Stimulated activated effector memory CD8-positive, alpha-beta T cell treated with anti-CD3 and anti-CD28 coated beads, Interleukin-12 subunit alpha, Interleukin-12 subunit beta, amount 100 ng/mL, for 72 hours (primary cell): Measurements from ENCODE around the gene ANKRD37.
"Not testable (repeated sequence)": the region's sequence is repeated elsewhere in the genome, so short reads cannot be mapped to it uniquely, and the experiment has no call there.

Source experiments
- ATAC-seq: fragments of 150-1000 bp; cut with Tn5 transposase; 2 replicates; pipeline ENCODE4 v1.10.0; 2021
- DNase-seq, 2 donors: peaks; one replicate each; pipeline ENCODE4 v3.0.0; 2021 to 2022; ENCODE audit warnings: low spot score in 2 of 2
- H3K27ac Mint-ChIP-seq: one replicate; pipeline ENCODE4 v1.8.0; 2022; ENCODE audit warnings: mild to moderate bottlenecking, mixed read lengths
- H3K36me3 Mint-ChIP-seq: one replicate; pipeline ENCODE4 v1.8.0; 2022; ENCODE audit warnings: mild to moderate bottlenecking, mixed read lengths
- H3K4me1 Mint-ChIP-seq: one replicate; pipeline ENCODE4 v1.8.0; 2022; ENCODE audit warnings: mixed read lengths
- H3K4me3 Mint-ChIP-seq: one replicate; pipeline ENCODE4 v1.8.0; 2022; ENCODE audit warnings: mild to moderate bottlenecking, mixed read lengths
- H3K9me3 Mint-ChIP-seq: one replicate; pipeline ENCODE4 v1.8.0; 2022; ENCODE audit warnings: mixed read lengths

Gene ANKRD37

GRCh38 chr4:185396724-185397385 is at the start of gene ANKRD37:
Gene ANKRD37, plus strand, starts transcription at chr4:185396841. Its CDS starts 83 bp downstream, at chr4:185396924.
- Mint-ChIP-seq H3K36me3 (peaks cover 59% of the 10 kb centered on the region), H3K4me1 (peaks cover 14% of the 10 kb centered on the region), H3K4me3 (peak within 1 kb of the TSS; percentile 74), H3K9me3 (no peaks in the 10 kb centered on the region), H3K27ac (peak within 1 kb of the TSS; percentile 84)
- DNase-seq (peak in 1 of 2 donors; percentile 8), ATAC-seq (no peak)

- Mint-ChIP-seq H3K4me3 (no peak overlapping the region), H3K9me3 (no peaks in the 10 kb centered on the region), H3K36me3 (peaks cover 75% of the 10 kb centered on the region), H3K4me1 (peaks cover 28% of the 10 kb centered on the region), H3K27ac (no peak overlapping the region)
- ATAC-seq = no peak
- no peak for DNase-seq
These were observed 49.6 kb upstream of the ANKRD37 start for GRCh38 chr4:185346975-185347601.

GRCh38 chr4:185351691-185352090 is 45.0 kb upstream of the ANKRD37 start:
- Mint-ChIP-seq H3K36me3 (peaks cover 63% of the 10 kb centered on the region), H3K27ac (no peak overlapping the region), H3K4me3 (no peak overlapping the region), H3K4me1 (no peaks in the 10 kb centered on the region), H3K9me3 (no peaks in the 10 kb centered on the region)
- ATAC-seq (no peak), DNase-seq (no peak)

- DNase-seq = no peak
- peaks cover 58% of the 10 kb centered on the region for H3K36me3 Mint-ChIP-seq
- no peak overlapping the region for H3K27ac Mint-ChIP-seq
- no peaks in the 10 kb centered on the region for H3K9me3 Mint-ChIP-seq
- no peaks in the 10 kb centered on the region for H3K4me1 Mint-ChIP-seq
- no peak overlapping the region for H3K4me3 Mint-ChIP-seq
- no peak for ATAC-seq
These were observed 44.4 kb upstream of the ANKRD37 start for GRCh38 chr4:185352202-185352601.

GRCh38 chr4:185352741-185353140 is 43.9 kb upstream of the ANKRD37 start:
- ATAC-seq (no peak), DNase-seq (no peak)
- no peak overlapping the region for H3K27ac Mint-ChIP-seq
- H3K36me3 Mint-ChIP-seq = peaks cover 56% of the 10 kb centered on the region
- no peak overlapping the region for H3K4me3 Mint-ChIP-seq
- H3K4me1 Mint-ChIP-seq = no peaks in the 10 kb centered on the region
- H3K9me3 Mint-ChIP-seq = no peaks in the 10 kb centered on the region

GRCh38 chr4:185357211-185357610 is 39.4 kb upstream of the ANKRD37 start:
- DNase-seq (no peak), ATAC-seq (no peak)
- Mint-ChIP-seq H3K9me3 (no peaks in the 10 kb centered on the region), H3K27ac (no peak overlapping the region), H3K36me3 (peaks cover 33% of the 10 kb centered on the region), H3K4me3 (no peak overlapping the region), H3K4me1 (no peaks in the 10 kb centered on the region)

GRCh38 chr4:185357733-185358440 is 38.8 kb upstream of the ANKRD37 start:
- Mint-ChIP-seq H3K27ac (no peak overlapping the region), H3K4me1 (no peaks in the 10 kb centered on the region), H3K4me3 (no peak overlapping the region), H3K36me3 (peaks cover 38% of the 10 kb centered on the region), H3K9me3 (no peaks in the 10 kb centered on the region)
- DNase-seq (no peak), ATAC-seq (no peak)

GRCh38 chr4:185358514-185358913 is 38.1 kb upstream of the ANKRD37 start:
- Mint-ChIP-seq H3K4me3 (no peak overlapping the region), H3K27ac (no peak overlapping the region), H3K9me3 (no peaks in the 10 kb centered on the region), H3K4me1 (no peaks in the 10 kb centered on the region), H3K36me3 (peaks cover 44% of the 10 kb centered on the region)
- DNase-seq (no peak), ATAC-seq (no peak)

GRCh38 chr4:185358959-185359358 is 37.7 kb upstream of the ANKRD37 start:
- H3K36me3 Mint-ChIP-seq = peaks cover 44% of the 10 kb centered on the region
- no peaks in the 10 kb centered on the region for H3K9me3 Mint-ChIP-seq
- ATAC-seq = no peak
- no peak for DNase-seq
- no peak overlapping the region for H3K27ac Mint-ChIP-seq
- no peaks in the 10 kb centered on the region for H3K4me1 Mint-ChIP-seq
- no peak overlapping the region for H3K4me3 Mint-ChIP-seq

GRCh38 chr4:185359767-185360446 is 36.7 kb upstream of the ANKRD37 start:
- no peak for DNase-seq

GRCh38 chr4:185361872-185362271 is 34.8 kb upstream of the ANKRD37 start:
- DNase-seq (no peak), ATAC-seq (no peak)
- Mint-ChIP-seq H3K4me3 (no peak overlapping the region), H3K27ac (no peak overlapping the region), H3K4me1 (no peaks in the 10 kb centered on the region), H3K36me3 (peaks cover 35% of the 10 kb centered on the region), H3K9me3 (no peaks in the 10 kb centered on the region)

More at GRCh38 chr4:185359767-185360446, 36.7 kb upstream of the ANKRD37 start:
- Mint-ChIP-seq H3K36me3 (peaks cover 37% of the 10 kb centered on the region), H3K27ac (no peak overlapping the region), H3K9me3 (no peaks in the 10 kb centered on the region), H3K4me3 (no peak overlapping the region), H3K4me1 (no peaks in the 10 kb centered on the region)
- no peak for ATAC-seq

GRCh38 chr4:185362570-185362969 is 34.1 kb upstream of the ANKRD37 start:
- not testable (repeated sequence) for H3K9me3 Mint-ChIP-seq, H3K4me3 Mint-ChIP-seq, ATAC-seq, DNase-seq, H3K4me1 Mint-ChIP-seq, H3K27ac Mint-ChIP-seq
- H3K36me3 Mint-ChIP-seq = peaks cover 34% of the 10 kb centered on the region

- DNase-seq = no peak
- no peaks in the 10 kb centered on the region for H3K9me3 Mint-ChIP-seq
- H3K27ac Mint-ChIP-seq = no peak overlapping the region
- H3K4me3 Mint-ChIP-seq = no peak overlapping the region
- peaks cover 27% of the 10 kb centered on the region for H3K36me3 Mint-ChIP-seq
- no peaks in the 10 kb centered on the region for H3K4me1 Mint-ChIP-seq
- ATAC-seq = no peak
These were observed 33.4 kb upstream of the ANKRD37 start for GRCh38 chr4:185363251-185363650.

GRCh38 chr4:185364886-185365285 is 31.8 kb upstream of the ANKRD37 start:
- H3K9me3 Mint-ChIP-seq = no peaks in the 10 kb centered on the region
- no peak overlapping the region for H3K4me3 Mint-ChIP-seq
- DNase-seq (no peak), ATAC-seq (no peak)
- no peak overlapping the region for H3K27ac Mint-ChIP-seq
- H3K36me3 Mint-ChIP-seq = peaks cover 12% of the 10 kb centered on the region
- no peaks in the 10 kb centered on the region for H3K4me1 Mint-ChIP-seq

- no peak for DNase-seq
- no peak overlapping the region for H3K4me3 Mint-ChIP-seq
- no peaks in the 10 kb centered on the region for H3K4me1 Mint-ChIP-seq
- H3K27ac Mint-ChIP-seq = peak overlapping the region; percentile 40
- H3K36me3 Mint-ChIP-seq = no peaks in the 10 kb centered on the region
- ATAC-seq = no peak
- H3K9me3 Mint-ChIP-seq = no peaks in the 10 kb centered on the region
These were observed 26.9 kb upstream of the ANKRD37 start for GRCh38 chr4:185369731-185370130.
